ENCODE data around the gene ANKRD13C. TPM values are rescaled to one million over a fixed set of nuclear protein-coding genes. Genes with fewer than 3 reads are reported as not detected.

Gene ANKRD13C
- total and polyA plus RNA-seq, 4 donors: 8.7 to 52.8 (median 13.7) TPM

DNA sequence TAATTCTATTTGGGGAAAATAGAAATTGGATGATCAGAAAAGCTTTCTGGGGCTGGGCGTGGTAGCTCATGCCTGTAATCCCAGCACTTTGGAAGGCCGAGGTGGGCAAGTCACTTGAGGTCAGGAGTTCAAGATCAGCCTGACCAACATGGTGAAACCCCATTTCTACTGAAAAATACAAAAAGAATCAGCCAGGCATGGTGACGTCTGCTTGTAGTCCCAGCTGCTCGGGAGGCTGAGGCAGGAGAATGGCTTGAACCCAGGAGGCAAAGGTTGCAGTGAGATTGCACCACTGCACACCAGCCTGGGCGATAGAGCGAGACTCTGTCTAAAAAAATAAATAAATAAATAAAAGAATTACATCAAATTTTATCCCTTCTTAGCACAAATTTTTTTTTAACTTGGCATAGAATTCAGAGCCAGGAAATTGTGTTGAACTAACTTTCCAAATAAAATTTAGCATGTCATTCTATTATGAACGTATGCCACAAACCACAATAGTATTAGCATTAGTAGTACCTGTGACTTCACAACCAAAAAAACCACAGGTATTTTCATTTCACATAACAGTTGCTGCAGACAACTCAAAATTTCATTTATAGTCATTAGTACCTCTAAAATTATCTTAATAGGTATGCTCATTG lies 4.5 kb upstream of the ANKRD13C start:
- Histone ChIP-seq H3K4me3 (no peak overlapping the region), H3K27me3 (ENCODE audit: control insufficient read depth in 3 of 3, insufficient read depth in 3 of 3, low read length in 2 of 3) (no peaks in the 10 kb centered on the region), H3K27ac (ENCODE audit: low read depth in 1 of 2, low read length in 1 of 2) (no peak overlapping the region), H3K9me3 (ENCODE audit: control insufficient read depth in 4 of 4, insufficient read depth in 3 of 4, low read length in 3 of 4) (no peaks in the 10 kb centered on the region), H3K9ac (ENCODE audit: insufficient read depth in 1 of 2, low read length in 2 of 2) (no peak overlapping the region), H3K4me1 (ENCODE audit: control insufficient read depth in 5 of 5, insufficient read depth in 5 of 5, low read length in 5 of 5) (peaks cover 0 to 10% (median 0%) of the 10 kb centered on the region in 5 donors), H3K36me3 (ENCODE audit: control insufficient read depth in 4 of 4, insufficient read depth in 4 of 4, low read length in 4 of 4) (no peaks in the 10 kb centered on the region)
- ATAC-seq (ENCODE audit: insufficient read depth, low FRiP score) (no peak), DNase-seq (no peak)
- 87 to 92% methylated on average over 7 of the region's 7 CpGs for WGBS, 2 donors
- TF ChIP-seq, protein P1, sequence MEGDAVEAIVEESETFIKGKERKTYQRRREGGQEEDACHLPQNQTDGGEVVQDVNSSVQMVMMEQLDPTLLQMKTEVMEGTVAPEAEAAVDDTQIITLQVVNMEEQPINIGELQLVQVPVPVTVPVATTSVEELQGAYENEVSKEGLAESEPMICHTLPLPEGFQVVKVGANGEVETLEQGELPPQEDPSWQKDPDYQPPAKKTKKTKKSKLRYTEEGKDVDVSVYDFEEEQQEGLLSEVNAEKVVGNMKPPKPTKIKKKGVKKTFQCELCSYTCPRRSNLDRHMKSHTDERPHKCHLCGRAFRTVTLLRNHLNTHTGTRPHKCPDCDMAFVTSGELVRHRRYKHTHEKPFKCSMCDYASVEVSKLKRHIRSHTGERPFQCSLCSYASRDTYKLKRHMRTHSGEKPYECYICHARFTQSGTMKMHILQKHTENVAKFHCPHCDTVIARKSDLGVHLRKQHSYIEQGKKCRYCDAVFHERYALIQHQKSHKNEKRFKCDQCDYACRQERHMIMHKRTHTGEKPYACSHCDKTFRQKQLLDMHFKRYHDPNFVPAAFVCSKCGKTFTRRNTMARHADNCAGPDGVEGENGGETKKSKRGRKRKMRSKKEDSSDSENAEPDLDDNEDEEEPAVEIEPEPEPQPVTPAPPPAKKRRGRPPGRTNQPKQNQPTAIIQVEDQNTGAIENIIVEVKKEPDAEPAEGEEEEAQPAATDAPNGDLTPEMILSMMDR (IDR thresholded peaks at IDR 0.05; ENCODE audit: control extremely low read depth, extremely low read depth): no peak

DNA sequence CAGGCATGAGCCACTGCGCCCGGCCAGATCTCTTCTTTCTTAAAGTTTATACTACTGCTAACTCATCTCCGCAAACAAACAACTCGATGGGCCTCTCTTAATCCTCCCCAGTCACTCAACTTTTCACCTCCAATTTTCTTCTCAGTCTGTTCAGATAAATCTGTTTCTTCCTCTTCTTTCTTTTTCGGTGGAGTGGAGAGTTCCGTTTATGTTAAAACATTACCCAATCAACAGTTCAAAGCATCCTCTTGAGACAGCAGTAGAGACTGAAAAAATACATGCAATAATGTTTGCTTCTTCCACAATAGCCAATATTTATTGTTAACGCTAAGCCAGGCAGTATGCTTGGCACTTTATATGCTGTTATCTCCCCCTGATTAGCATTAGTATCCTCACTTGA lies 1.4 kb upstream of the ANKRD13C start:
- Histone ChIP-seq H3K9me3 (ENCODE audit: control insufficient read depth in 4 of 4, insufficient read depth in 3 of 4, low read length in 3 of 4) (no peaks in the 10 kb centered on the region), H3K4me1 (ENCODE audit: control insufficient read depth in 5 of 5, insufficient read depth in 5 of 5, low read length in 5 of 5) (peaks cover 0 to 8% (median 1%) of the 10 kb centered on the region in 5 donors), H3K27me3 (ENCODE audit: control insufficient read depth in 3 of 3, insufficient read depth in 3 of 3, low read length in 2 of 3) (no peaks in the 10 kb centered on the region), H3K27ac (ENCODE audit: low read depth in 1 of 2, low read length in 1 of 2) (no peak overlapping the region), H3K4me3 (no peak overlapping the region), H3K9ac (ENCODE audit: insufficient read depth in 1 of 2, low read length in 2 of 2) (no peak overlapping the region), H3K36me3 (ENCODE audit: control insufficient read depth in 4 of 4, insufficient read depth in 4 of 4, low read length in 4 of 4) (no peaks in the 10 kb centered on the region)
- peak in 1 of 3 donors; percentile 7 for DNase-seq
- TF ChIP-seq, protein P1 (IDR thresholded peaks at IDR 0.05; ENCODE audit: control extremely low read depth, extremely low read depth): no peak
- ATAC-seq (ENCODE audit: insufficient read depth, low FRiP score): no peak
- 58 to 64% methylated on average over 7 of the region's 7 CpGs for WGBS, 2 donors

DNA sequence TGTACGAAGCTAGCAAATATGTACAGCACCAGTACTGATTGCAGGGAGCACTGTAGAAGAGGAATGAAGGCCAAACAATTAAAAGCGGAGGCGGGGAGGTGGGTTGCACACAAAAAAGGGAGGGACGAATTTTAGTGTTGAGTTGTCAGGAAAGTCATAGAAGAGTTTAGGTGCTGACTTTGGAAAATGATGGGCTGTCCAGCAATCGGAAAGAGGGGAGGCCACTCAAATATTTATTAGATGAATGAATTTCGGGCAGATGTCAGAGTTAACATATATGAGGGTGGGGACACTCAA lies 537 bp upstream of the ANKRD13C start:
- Histone ChIP-seq H3K36me3 (ENCODE audit: control insufficient read depth in 4 of 4, insufficient read depth in 4 of 4, low read length in 4 of 4) (peaks cover 0 to 3% (median 0%) of the 10 kb centered on the region in 4 donors), H3K9me3 (ENCODE audit: control insufficient read depth in 4 of 4, insufficient read depth in 3 of 4, low read length in 3 of 4) (no peaks in the 10 kb centered on the region), H3K27ac (ENCODE audit: low read depth in 1 of 2, low read length in 1 of 2) (peak overlapping the region; percentile 81 to 98), H3K9ac (ENCODE audit: insufficient read depth in 1 of 2, low read length in 2 of 2) (peak overlapping the region; percentile 71 to 94), H3K4me1 (ENCODE audit: control insufficient read depth in 5 of 5, insufficient read depth in 5 of 5, low read length in 5 of 5) (peaks cover 0 to 8% (median 3%) of the 10 kb centered on the region in 5 donors), H3K4me3 (peak overlapping the region; percentile 87), H3K27me3 (ENCODE audit: control insufficient read depth in 3 of 3, insufficient read depth in 3 of 3, low read length in 2 of 3) (no peaks in the 10 kb centered on the region)
- 64 to 71% methylated on average over 6 of the region's 6 CpGs for WGBS, 2 donors
- TF ChIP-seq, protein P1 (IDR thresholded peaks at IDR 0.05; ENCODE audit: control extremely low read depth, extremely low read depth): no peak
- ATAC-seq (ENCODE audit: insufficient read depth, low FRiP score) (no peak), DNase-seq (no peak)

Measured in lung (tissue), 12 donors.